Loucy (cell line): ENCODE measurements around the gene CGB2.
A peak's percentile ranks its signal among the peaks of the same experiment; 100 is the strongest.

Experiments
- H2AFZ ChIP-seq: fragments of 200-600 bp; sonication (generic); 2 replicates; pipeline ENCODE4 v1.6.0; 2016; ENCODE audit warnings: antibody characterized with exemption, mild to moderate bottlenecking, low read length, moderate library complexity
- H3F3A ChIP-seq: fragments of 200-600 bp; 2 replicates; pipeline ENCODE4 v1.6.0; 2016; ENCODE audit warnings: antibody characterized with exemption, low read depth, mild to moderate bottlenecking
- H3K27me3 ChIP-seq: fragments of 200-600 bp; sonication (generic); 2 replicates; pipeline ENCODE4 v1.6.1; 2014; ENCODE audit warnings: low read length, mild to moderate bottlenecking; ENCODE audit not compliant: insufficient read depth, poor library complexity, severe bottlenecking
- H3K36me3 ChIP-seq: fragments of 200-600 bp; sonication (generic); 2 replicates; pipeline ENCODE4 v1.6.1; 2016; ENCODE audit warnings: low read length; ENCODE audit not compliant: insufficient read depth
- H3K4me1 ChIP-seq: fragments of 200-600 bp; sonication (generic); 2 replicates; pipeline ENCODE4 v1.5.1; 2014; ENCODE audit warnings: low read length, mild to moderate bottlenecking; ENCODE audit not compliant: insufficient read depth, poor library complexity, severe bottlenecking
- H3K4me2 ChIP-seq: fragments of 200-600 bp; sonication (generic); 2 replicates; pipeline ENCODE4 v1.6.0; 2014; ENCODE audit warnings: antibody characterized with exemption, low read length, low read depth, mild to moderate bottlenecking; ENCODE audit not compliant: poor library complexity, severe bottlenecking
- H3K4me3 ChIP-seq: fragments of 200-600 bp; sonication (generic); 2 replicates; pipeline ENCODE4 v1.5.1; 2014; ENCODE audit warnings: low read length, mild to moderate bottlenecking, mixed read lengths; ENCODE audit not compliant: poor library complexity, severe bottlenecking
- H3K79me2 ChIP-seq: fragments of 200-600 bp; sonication (generic); 2 replicates; pipeline ENCODE4 v1.6.1; 2014; ENCODE audit warnings: low read length; ENCODE audit not compliant: insufficient read depth
- H3K9ac ChIP-seq: fragments of 200-600 bp; sonication (generic); 2 replicates; pipeline ENCODE4 v1.6.0; 2014; ENCODE audit warnings: mild to moderate bottlenecking, low read depth, low read length, moderate library complexity; ENCODE audit not compliant: poor library complexity, severe bottlenecking
- H3K9me2 ChIP-seq: fragments of 200-600 bp; sonication (generic); replicated peaks from 2 replicates; pipeline ENCODE4 v1.6.1; 2016; ENCODE audit warnings: low read depth, low read length, mixed read lengths
- H3K9me3 ChIP-seq: fragments of 200-600 bp; sonication (generic); 2 replicates; pipeline ENCODE4 v1.6.1; 2014; ENCODE audit warnings: mild to moderate bottlenecking, antibody characterized with exemption, low read length, low read depth; ENCODE audit not compliant: insufficient read depth
- H4K20me1 ChIP-seq: fragments of 200-600 bp; sonication (generic); 2 replicates; pipeline ENCODE4 v1.6.0; 2014; ENCODE audit warnings: antibody characterized with exemption, low read length, mild to moderate bottlenecking; ENCODE audit not compliant: insufficient read depth, poor library complexity, severe bottlenecking
- EZH2phosphoT487 ChIP-seq: fragments of 200-600 bp; IDR thresholded peaks from 2 replicates; pipeline ENCODE4 v1.6.1; 2018; ENCODE audit warnings: antibody characterized with exemption, mild to moderate bottlenecking, moderate library complexity, borderline replicate concordance
- TF ChIP-seq, protein P1 (sequence below): fragments of 200-600 bp; sonication (generic); conservative IDR thresholded peaks from 2 replicates; pipeline ENCODE4 v1.5.1; 2014; ENCODE audit warnings: mild to moderate bottlenecking, antibody characterized with exemption, low read length

Gene CGB2

DNA sequence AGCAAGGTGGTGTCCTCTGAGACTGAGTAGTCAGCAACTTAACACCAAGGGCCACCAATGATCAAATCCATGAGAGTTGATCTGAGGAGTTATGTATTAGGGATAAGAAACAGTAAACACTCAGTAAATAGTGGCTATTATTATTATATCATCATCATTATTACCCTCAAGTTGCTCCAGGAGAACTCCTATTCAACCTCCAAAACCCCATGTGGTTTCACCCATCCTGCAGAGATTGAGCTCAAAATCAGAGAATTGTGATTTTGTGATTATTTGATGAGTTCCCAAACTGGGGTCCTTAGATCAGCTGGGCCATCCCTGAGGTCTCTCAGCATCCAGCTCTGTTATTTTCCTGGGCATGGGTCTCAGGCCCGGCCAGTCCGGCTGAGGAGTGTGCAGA lies 29.3 kb downstream of the CGB2 start:
- no peaks in the 10 kb centered on the region for H3K9me3 ChIP-seq
- no peak overlapping the region for H3K4me2 ChIP-seq
- H2AFZ ChIP-seq, result no peak overlapping the region
- no peak overlapping the region for H3K4me3 ChIP-seq
- H3K79me2 ChIP-seq, result no peaks in the 10 kb centered on the region
- no peaks in the 10 kb centered on the region for H3K9me2 ChIP-seq
- H4K20me1 ChIP-seq, result no peaks in the 10 kb centered on the region
- no peaks in the 10 kb centered on the region for H3F3A ChIP-seq
- no peak overlapping the region for H3K9ac ChIP-seq
- no peak for TF ChIP-seq EZH2phosphoT487
- TF ChIP-seq, protein P1, sequence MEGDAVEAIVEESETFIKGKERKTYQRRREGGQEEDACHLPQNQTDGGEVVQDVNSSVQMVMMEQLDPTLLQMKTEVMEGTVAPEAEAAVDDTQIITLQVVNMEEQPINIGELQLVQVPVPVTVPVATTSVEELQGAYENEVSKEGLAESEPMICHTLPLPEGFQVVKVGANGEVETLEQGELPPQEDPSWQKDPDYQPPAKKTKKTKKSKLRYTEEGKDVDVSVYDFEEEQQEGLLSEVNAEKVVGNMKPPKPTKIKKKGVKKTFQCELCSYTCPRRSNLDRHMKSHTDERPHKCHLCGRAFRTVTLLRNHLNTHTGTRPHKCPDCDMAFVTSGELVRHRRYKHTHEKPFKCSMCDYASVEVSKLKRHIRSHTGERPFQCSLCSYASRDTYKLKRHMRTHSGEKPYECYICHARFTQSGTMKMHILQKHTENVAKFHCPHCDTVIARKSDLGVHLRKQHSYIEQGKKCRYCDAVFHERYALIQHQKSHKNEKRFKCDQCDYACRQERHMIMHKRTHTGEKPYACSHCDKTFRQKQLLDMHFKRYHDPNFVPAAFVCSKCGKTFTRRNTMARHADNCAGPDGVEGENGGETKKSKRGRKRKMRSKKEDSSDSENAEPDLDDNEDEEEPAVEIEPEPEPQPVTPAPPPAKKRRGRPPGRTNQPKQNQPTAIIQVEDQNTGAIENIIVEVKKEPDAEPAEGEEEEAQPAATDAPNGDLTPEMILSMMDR, result no peak
- no peaks in the 10 kb centered on the region for H3K36me3 ChIP-seq
- H3K27me3 ChIP-seq, result no peaks in the 10 kb centered on the region
- H3K4me1 ChIP-seq, result no peaks in the 10 kb centered on the region

DNA sequence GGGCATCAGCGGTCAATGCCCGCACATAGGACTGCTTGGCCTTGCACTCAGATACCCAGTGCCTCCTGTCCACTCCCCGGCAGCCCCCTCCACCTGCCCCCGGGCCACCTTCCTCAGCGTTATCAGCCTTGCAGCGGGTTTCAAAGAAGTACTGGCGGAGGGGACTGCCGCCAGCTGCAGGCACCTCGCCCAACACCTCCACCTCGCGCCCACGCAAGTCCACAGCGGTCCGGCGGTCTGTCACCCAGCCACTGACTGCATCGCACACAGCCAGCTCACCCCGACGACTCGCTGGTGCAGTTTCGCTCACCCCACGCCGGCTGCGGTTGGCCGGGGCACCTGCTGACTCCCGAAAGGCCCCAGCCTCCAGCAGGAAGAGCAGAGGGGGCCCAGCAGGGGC lies 29.8 kb downstream of the CGB2 start:
- Histone ChIP-seq H3K4me1 (no peaks in the 10 kb centered on the region), H2AFZ (no peak overlapping the region), H3K9me3 (no peaks in the 10 kb centered on the region), H3K9ac (no peak overlapping the region), H3F3A (no peaks in the 10 kb centered on the region), H3K36me3 (no peaks in the 10 kb centered on the region), H3K4me3 (no peak overlapping the region), H4K20me1 (no peaks in the 10 kb centered on the region), H3K9me2 (no peaks in the 10 kb centered on the region), H3K27me3 (no peaks in the 10 kb centered on the region), H3K79me2 (no peaks in the 10 kb centered on the region), H3K4me2 (no peak overlapping the region)
- TF ChIP-seq, protein P1, result no peak
- TF ChIP-seq EZH2phosphoT487, result no peak

DNA sequence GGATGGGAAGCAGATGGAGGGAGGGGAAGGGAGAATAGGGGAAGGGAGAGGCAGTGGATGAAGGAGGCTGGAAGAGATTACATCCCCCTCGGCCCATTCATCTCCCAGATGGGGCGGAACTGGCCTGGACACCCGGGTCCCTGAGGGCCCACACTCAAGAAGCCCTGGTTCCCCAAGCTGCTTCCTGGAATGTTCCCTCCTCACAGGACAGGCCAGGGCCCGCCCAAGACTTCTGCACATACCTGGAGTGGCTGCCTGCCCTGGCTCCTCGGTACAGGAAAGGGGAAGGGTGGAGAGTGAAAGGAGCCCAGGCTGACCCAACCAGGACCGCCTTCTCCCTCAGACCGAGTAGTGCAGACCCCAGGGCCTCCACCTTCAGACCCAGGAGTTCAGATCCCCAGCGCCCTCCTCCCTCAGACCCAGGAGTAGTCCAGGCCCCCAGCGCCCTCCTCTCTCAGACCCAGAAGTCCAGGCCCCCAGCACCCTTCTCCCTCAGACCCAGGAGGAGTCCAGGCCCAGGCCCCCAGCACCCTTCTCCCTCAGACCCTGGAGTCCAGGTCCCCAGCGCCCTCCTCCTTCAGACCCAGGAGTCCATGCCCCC lies 32.4 kb downstream of the CGB2 start:
- no peaks in the 10 kb centered on the region for H3K27me3 ChIP-seq
- H3K79me2 ChIP-seq, result no peaks in the 10 kb centered on the region
- no peaks in the 10 kb centered on the region for H3K36me3 ChIP-seq
- no peaks in the 10 kb centered on the region for H4K20me1 ChIP-seq
- H3K4me2 ChIP-seq, result peak overlapping the region; percentile 16
- no peaks in the 10 kb centered on the region for H3K4me1 ChIP-seq
- H3K9me2 ChIP-seq, result no peaks in the 10 kb centered on the region
- no peak overlapping the region for H3K4me3 ChIP-seq
- no peaks in the 10 kb centered on the region for H3K9me3 ChIP-seq
- TF ChIP-seq EZH2phosphoT487, result no peak
- TF ChIP-seq, protein P1, result no peak
- no peak overlapping the region for H3K9ac ChIP-seq
- H3F3A ChIP-seq, result no peaks in the 10 kb centered on the region
- H2AFZ ChIP-seq, result no peak overlapping the region
